H1 (cell line): ENCODE measurements around the gene SCAMP5. TPM values are rescaled to one million over a fixed set of nuclear protein-coding genes. Genes with fewer than 3 reads are reported as not detected.

Experiments
- CHD7 ChIP-seq: fragments of 300-600 bp; sonication (generic); IDR thresholded peaks from 2 replicates; pipeline ENCODE4 v1.7.1; 2012; ENCODE audit warnings: low read length, moderate library complexity, mild to moderate bottlenecking, inconsistent platforms; ENCODE audit not compliant: insufficient replicate concordance
- polyA plus RNA-seq, 7 experiments: library from polyadenylated mRNA; depleted of rRNA in 3 of 7; stranded (reverse) in 5 of 7; unstranded in 2 of 7; fragments of >200 nt in 5 of 7; fragments of 200-250 nt in 2 of 7; gene quantifications; 1 replicate in 5 of 7; 2 replicates in 1 of 7; 4 replicates in 1 of 7; pipeline versions ENCODE4 v1.2.1 to v1.2.3, GENCODE V29; 2011 to 2013; ENCODE audit warnings: missing spikeins in 2 of 7, mixed read lengths in 2 of 7
- total RNA-seq: library from RNA; stranded (reverse); fragmentation: NEBNext Ultra II Directional; extraction: Animal tissue kit (Norgen Biotek cat#: 25700); gene quantifications from 2 replicates; pipeline ENCODE4 v1.2.1, GENCODE V29; 2021

SCAMP5 gene
- total and polyA plus RNA-seq, 2 of the 8 experiments (the other 6 are each of a cell fraction or from before 2014, with no cell fraction given), result 55.4 to 94.7 TPM

- no peak for TF ChIP-seq CHD7
Measured at GRCh38 chr15:75034615-75035014, 39.3 kb downstream of the SCAMP5 start (continued).
